Kidney (tissue), 14 donors: ENCODE results near the gene TLE1. TPM values are rescaled to one million over a fixed set of nuclear protein-coding genes. Genes with fewer than 3 reads are reported as not detected.

ENCODE experiments used
- DNase-seq, 5 donors: peaks; one replicate each; pipeline ENCODE4 v3.0.0-alpha.2; 2013 to 2020
- FAIRE-seq: peaks from 2 replicates; lab custom pipeline; 2012; peaks lifted over from hg19 to GRCh38; lab: Jason Lieb, UNC
- H3K27ac ChIP-seq, 2 donors: one replicate each; pipeline ENCODE4 v1.7.0; 2013; ENCODE audit warnings: low read depth in 2 of 2, low read length in 2 of 2, inconsistent platforms in 1 of 2
- H3K27me3 ChIP-seq: one replicate; pipeline ENCODE4 v1.7.1; 2013; ENCODE audit warnings: low read length, inconsistent platforms; ENCODE audit not compliant: control insufficient read depth, insufficient read depth
- H3K36me3 ChIP-seq, 3 donors: one replicate each; pipeline versions ENCODE4 v1.7.0 to v1.7.1; 2013; ENCODE audit warnings: low read length in 3 of 3, control low read depth in 1 of 3, inconsistent platforms in 1 of 3; ENCODE audit not compliant: insufficient read depth in 3 of 3, control insufficient read depth in 2 of 3
- H3K4me1 ChIP-seq, 3 donors: one replicate each; pipeline versions ENCODE4 v1.7.0 to v1.7.1; 2013; ENCODE audit warnings: low read length in 3 of 3, inconsistent platforms in 1 of 3, low read depth in 1 of 3; ENCODE audit not compliant: control insufficient read depth in 2 of 3, insufficient read depth in 2 of 3
- H3K4me3 ChIP-seq, 3 donors: one replicate each; pipeline versions ENCODE4 v1.7.0 to v1.8.1; 2013; ENCODE audit warnings: low read length in 3 of 3, control low read depth in 1 of 3, inconsistent platforms in 1 of 3
- H3K9ac ChIP-seq, 3 donors: one replicate each; pipeline versions ENCODE4 v1.7.0 to v1.7.1; 2013; ENCODE audit warnings: low read length in 3 of 3, control low read depth in 1 of 3, inconsistent platforms in 1 of 3
- H3K9me3 ChIP-seq, 3 donors: one replicate each; pipeline versions ENCODE4 v1.7.0 to v1.7.1; 2013; ENCODE audit warnings: low read length in 3 of 3, control low read depth in 1 of 3, inconsistent platforms in 1 of 3; ENCODE audit not compliant: control insufficient read depth in 2 of 3, insufficient read depth in 1 of 3
- CTCF ChIP-seq: IDR thresholded peaks from 3 replicates; pipeline ENCODE4 v1.5.1; 2012; ENCODE audit warnings: mild to moderate bottlenecking, moderate library complexity, borderline replicate concordance; ENCODE audit not compliant: insufficient read depth; ENCODE audit errors: extremely low read depth
- intact Hi-C: fragments of 100-400 bp; cut with DNase I; formaldehyde crosslinking; loops from one replicate; pipeline ENCODE4 v1.11.1; 2022
- polyA plus RNA-seq: library from polyadenylated mRNA; stranded (reverse); fragments of 350-450 nt; fragmentation: Illumina TruSeq; extraction: RNeasy Lipid Tissue Mini Kit (QIAGEN cat#74804); gene quantifications from one replicate; pipeline ENCODE4 v1.2.3, GENCODE V29; 2014; ENCODE audit warnings: low read depth, low replicate concordance; ENCODE audit not compliant: insufficient read depth
- total RNA-seq: library from RNA; stranded (reverse); fragmentation: NEBNext Ultra II Directional; extraction: Animal tissue kit (Norgen Biotek cat#: 25700); gene quantifications from one replicate; pipeline ENCODE4 v1.2.1, GENCODE V29; 2021
- donor health status: control.
- donor health status: control.
- donor health status: control.
- donor health status: control.
- donor health status: control.
- donor health status: DM: yes; HTN: yes; CAD: no.
- donor health status: Normal renal cell carcinoma (clear cell type).

TLE1 gene
- total and polyA plus RNA-seq, 2 donors from 2014 or later = 10.8 to 52.5 TPM

GRCh38 chr9:81591791-81592190 is 97.6 kb downstream of the TLE1 start:
- Histone ChIP-seq H3K27ac (no peak overlapping the region), H3K4me3 (no peak overlapping the region), H3K9me3 (no peaks in the 10 kb centered on the region), H3K9ac (no peak overlapping the region), H3K4me1 (peaks cover 0 to 9% (median 0%) of the 10 kb centered on the region in 3 donors), H3K36me3 (peaks cover 0 to 9% (median 2%) of the 10 kb centered on the region in 3 donors), H3K27me3 (no peaks in the 10 kb centered on the region)
- intact Hi-C loops = no loop called here
- FAIRE-seq (no peak), DNase-seq (peak in 1 of 5 donors; percentile 29)
- no peak for TF ChIP-seq CTCF

- intact Hi-C loops = no loop called here
- Histone ChIP-seq H3K27ac (no peak overlapping the region), H3K27me3 (no peaks in the 10 kb centered on the region), H3K4me3 (no peak overlapping the region), H3K9ac (no peak overlapping the region), H3K9me3 (no peaks in the 10 kb centered on the region), H3K4me1 (peaks cover 0 to 9% (median 0%) of the 10 kb centered on the region in 3 donors), H3K36me3 (peaks cover 0 to 9% (median 2%) of the 10 kb centered on the region in 3 donors)
- no peak for TF ChIP-seq CTCF
- DNase-seq (peak in 1 of 5 donors; percentile 59), FAIRE-seq (no peak)
Observed at GRCh38 chr9:81590688-81591087, 98.7 kb downstream of the TLE1 start.

GRCh38 chr9:81589819-81590218 is 99.5 kb downstream of the TLE1 start:
- H3K27ac ChIP-seq = no peak overlapping the region
- no peaks in the 10 kb centered on the region for H3K9me3 ChIP-seq
- intact Hi-C loops = no loop called here
- H3K36me3 ChIP-seq = peaks cover 0 to 14% (median 2%) of the 10 kb centered on the region in 3 donors
- FAIRE-seq = no peak
- H3K4me3 ChIP-seq = no peak overlapping the region
- H3K9ac ChIP-seq = no peak overlapping the region
- DNase-seq = peak in 1 of 5 donors; percentile 23
- H3K4me1 ChIP-seq = peaks cover 0 to 9% (median 0%) of the 10 kb centered on the region in 3 donors
- H3K27me3 ChIP-seq = no peaks in the 10 kb centered on the region
- no peak for TF ChIP-seq CTCF

- no peak overlapping the region for H3K9ac ChIP-seq
- H3K36me3 ChIP-seq = peaks cover 0 to 15% (median 2%) of the 10 kb centered on the region in 3 donors
- H3K4me1 ChIP-seq = peaks cover 0 to 9% (median 0%) of the 10 kb centered on the region in 3 donors
- no peaks in the 10 kb centered on the region for H3K27me3 ChIP-seq
- intact Hi-C loops = no loop called here
- FAIRE-seq (no peak), DNase-seq (peak in 1 of 5 donors; percentile 20)
- no peak overlapping the region for H3K4me3 ChIP-seq
- no peaks in the 10 kb centered on the region for H3K9me3 ChIP-seq
- no peak overlapping the region for H3K27ac ChIP-seq
- no peak for TF ChIP-seq CTCF
Observed at GRCh38 chr9:81589392-81589791, 100.0 kb downstream of the TLE1 start.
